Keratinocyte (primary cell): ENCODE results near the gene HDDC2.

ENCODE experiments used
- CTCF ChIP-seq, 3 experiments: IDR thresholded peaks in 1 of 3; conservative IDR thresholded peaks in 1 of 3; optimal IDR thresholded peaks in 1 of 3; 2 replicates in 2 of 3; 3 replicates in 1 of 3; pipeline versions ENCODE3 to v1.5.1; 2011; ENCODE audit warnings: low read length in 3 of 3, mild to moderate bottlenecking in 3 of 3, moderate library complexity in 2 of 3, control low read depth in 1 of 3, inconsistent platforms in 1 of 3; ENCODE audit not compliant: insufficient read depth in 2 of 3; ENCODE audit errors: extremely low read depth in 1 of 3
- EZH2 ChIP-seq: IDR thresholded peaks from one replicate; pipeline ENCODE4 v1.6.1; 2012; ENCODE audit warnings: inconsistent platforms, mild to moderate bottlenecking, low read length, moderate library complexity

GRCh38 chr6:125307964-125308615, 6.3 kb upstream of the HDDC2 start:
- no peak for TF ChIP-seq CTCF (optimal IDR thresholded peaks at IDR 0.05 in 1 of 3, IDR thresholded peaks at IDR 0.05 in 1 of 3, conservative IDR thresholded peaks at IDR 0.05 in 1 of 3; ENCODE audit: extremely low read depth in 1 of 3, insufficient read depth in 2 of 3, low read length in 3 of 3)
- TF ChIP-seq EZH2, result no peak
